SK-N-SH treated with all-trans-retinoic acid at 6 μM for 48 hours (cell line): ENCODE measurements around the gene SLC22A1.

Experiments used
- ARNTL ChIP-seq: fragments of 450-650 bp; formaldehyde crosslinking; IDR thresholded peaks from 2 replicates; pipeline ENCODE4 v1.5.0; 2020; ENCODE audit warnings: low read depth, mild to moderate bottlenecking, moderate library complexity, borderline replicate concordance
- GLIS3 ChIP-seq: fragments of 250-450 bp; sonication (Bioruptor Pico); IDR thresholded peaks from 2 replicates; pipeline ENCODE4 v1.5.0; 2020; ENCODE audit warnings: mild to moderate bottlenecking, moderate library complexity
- RARB ChIP-seq: fragments of 250-450 bp; sonication (Bioruptor Pico); IDR thresholded peaks from 2 replicates; pipeline ENCODE4 v1.8.0; 2021; ENCODE audit warnings: mild to moderate bottlenecking, moderate library complexity
- TOX ChIP-seq: fragments of 250-450 bp; sonication (Bioruptor Pico); IDR thresholded peaks from 2 replicates; pipeline ENCODE4 v1.8.0; 2021; ENCODE audit warnings: mild to moderate bottlenecking, moderate library complexity, borderline replicate concordance
- ZC3H10 ChIP-seq: fragments of 250-450 bp; sonication (Bioruptor Pico); IDR thresholded peaks from 2 replicates; pipeline ENCODE4 v1.5.1; 2021; ENCODE audit warnings: mild to moderate bottlenecking, moderate library complexity
- ZFP30 ChIP-seq: fragments of 450-650 bp; formaldehyde crosslinking; IDR thresholded peaks from 2 replicates; pipeline ENCODE4 v1.5.0; 2022; ENCODE audit warnings: mild to moderate bottlenecking, moderate library complexity
- ZNF565 ChIP-seq: fragments of 450-650 bp; formaldehyde crosslinking; conservative IDR thresholded peaks from 2 replicates; pipeline ENCODE4 v1.5.0; 2020; ENCODE audit warnings: low read depth, mild to moderate bottlenecking, moderate library complexity
- ZNF70 ChIP-seq: fragments of 450-650 bp; formaldehyde crosslinking; IDR thresholded peaks from 2 replicates; pipeline ENCODE4 v1.5.0; 2020; ENCODE audit warnings: mild to moderate bottlenecking, moderate library complexity
- ZNF8 ChIP-seq: fragments of 450-650 bp; formaldehyde crosslinking; IDR thresholded peaks from 2 replicates; pipeline ENCODE4 v1.5.0; 2020; ENCODE audit warnings: mild to moderate bottlenecking, moderate library complexity
- TF ChIP-seq, protein P1 (sequence below): fragments of 250-450 bp; sonication (Bioruptor Pico); IDR thresholded peaks from 2 replicates; pipeline ENCODE4 v1.8.0; 2020; ENCODE audit warnings: mild to moderate bottlenecking, moderate library complexity, borderline replicate concordance

DNA sequence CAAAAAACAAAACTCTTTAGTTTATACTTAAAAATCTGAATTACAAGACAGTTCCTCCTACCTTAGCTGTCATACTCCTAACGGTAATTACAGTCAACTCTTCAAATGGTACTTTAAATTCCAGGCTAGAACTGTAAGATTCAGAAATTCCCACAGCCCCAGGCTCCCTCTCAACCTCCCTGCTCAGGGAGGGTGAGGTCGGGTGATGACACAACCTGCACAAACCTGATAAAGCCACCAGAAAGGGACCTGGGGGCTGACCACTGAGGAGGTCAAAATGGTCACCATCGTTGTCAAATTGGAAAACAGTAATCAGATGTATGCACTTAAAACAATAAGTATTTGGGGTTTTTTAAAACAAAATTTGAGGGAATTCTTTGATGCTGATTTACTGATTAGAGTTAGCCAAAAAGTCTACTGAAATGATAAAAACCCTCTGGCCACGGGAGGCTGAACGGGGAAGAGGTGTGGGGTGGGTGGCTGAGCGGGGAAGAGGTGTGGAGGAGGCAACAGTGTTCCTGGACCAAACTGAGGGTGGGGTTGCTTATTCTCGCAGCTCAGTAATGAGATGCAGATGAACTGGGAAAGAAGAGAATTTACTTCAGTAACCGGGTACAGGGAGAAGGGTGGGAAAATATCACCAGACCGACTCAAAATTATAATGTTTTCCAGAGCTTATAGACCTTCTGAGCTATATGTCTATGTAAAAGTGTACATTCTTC lies 52.4 kb downstream of the SLC22A1 start:
- no peak for TF ChIP-seq ZNF565 (CRISPR knock-in tag)
- TF ChIP-seq ZFP30 (CRISPR knock-in tag): no peak
- TF ChIP-seq GLIS3 (CRISPR knock-in tag): no peak
- TF ChIP-seq ZC3H10 (CRISPR knock-in tag): no peak
- TF ChIP-seq ZNF70: no peak
- no peak for TF ChIP-seq ARNTL (CRISPR knock-in tag)
- no peak for TF ChIP-seq TOX (CRISPR knock-in tag)
- TF ChIP-seq RARB (CRISPR knock-in tag): no peak
- TF ChIP-seq, protein P1, sequence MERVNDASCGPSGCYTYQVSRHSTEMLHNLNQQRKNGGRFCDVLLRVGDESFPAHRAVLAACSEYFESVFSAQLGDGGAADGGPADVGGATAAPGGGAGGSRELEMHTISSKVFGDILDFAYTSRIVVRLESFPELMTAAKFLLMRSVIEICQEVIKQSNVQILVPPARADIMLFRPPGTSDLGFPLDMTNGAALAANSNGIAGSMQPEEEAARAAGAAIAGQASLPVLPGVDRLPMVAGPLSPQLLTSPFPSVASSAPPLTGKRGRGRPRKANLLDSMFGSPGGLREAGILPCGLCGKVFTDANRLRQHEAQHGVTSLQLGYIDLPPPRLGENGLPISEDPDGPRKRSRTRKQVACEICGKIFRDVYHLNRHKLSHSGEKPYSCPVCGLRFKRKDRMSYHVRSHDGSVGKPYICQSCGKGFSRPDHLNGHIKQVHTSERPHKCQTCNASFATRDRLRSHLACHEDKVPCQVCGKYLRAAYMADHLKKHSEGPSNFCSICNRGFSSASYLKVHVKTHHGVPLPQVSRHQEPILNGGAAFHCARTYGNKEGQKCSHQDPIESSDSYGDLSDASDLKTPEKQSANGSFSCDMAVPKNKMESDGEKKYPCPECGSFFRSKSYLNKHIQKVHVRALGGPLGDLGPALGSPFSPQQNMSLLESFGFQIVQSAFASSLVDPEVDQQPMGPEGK: no peak
- no peak for TF ChIP-seq ZNF8 (CRISPR knock-in tag)
